Stimulated activated CD8-positive, alpha-beta memory T cell treated with anti-CD3 and anti-CD28 coated beads, Interleukin-7, amount 100 ng/mL, for 4 hours (primary cell): ENCODE data around the gene CERKL.

ENCODE experiments used
- DNase-seq, 2 donors: peaks; one replicate each; pipeline ENCODE4 v3.0.0-alpha.2; 2020; ENCODE audit warnings: low read depth in 2 of 2

CERKL gene

DNA sequence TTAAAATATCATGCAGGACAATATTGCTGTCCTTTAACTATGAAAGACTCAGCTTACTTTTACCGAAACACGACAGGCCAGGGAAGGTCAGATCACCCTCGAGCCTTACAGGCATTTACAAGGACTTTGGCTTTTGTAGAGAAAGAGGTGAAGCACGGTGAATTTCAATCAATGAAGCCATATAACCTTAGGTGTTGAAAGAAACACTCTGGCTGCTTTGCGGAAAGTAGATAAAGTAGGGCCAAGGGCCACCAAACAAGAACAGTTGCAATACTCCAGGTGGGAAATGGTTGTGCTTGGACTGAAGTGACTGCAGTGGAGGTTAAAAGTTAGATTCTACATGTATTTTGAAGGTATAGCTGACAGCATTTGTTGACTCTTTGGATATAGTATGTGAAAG lies 80.5 kb downstream of the CERKL start:
- DNase-seq: no peak

DNA sequence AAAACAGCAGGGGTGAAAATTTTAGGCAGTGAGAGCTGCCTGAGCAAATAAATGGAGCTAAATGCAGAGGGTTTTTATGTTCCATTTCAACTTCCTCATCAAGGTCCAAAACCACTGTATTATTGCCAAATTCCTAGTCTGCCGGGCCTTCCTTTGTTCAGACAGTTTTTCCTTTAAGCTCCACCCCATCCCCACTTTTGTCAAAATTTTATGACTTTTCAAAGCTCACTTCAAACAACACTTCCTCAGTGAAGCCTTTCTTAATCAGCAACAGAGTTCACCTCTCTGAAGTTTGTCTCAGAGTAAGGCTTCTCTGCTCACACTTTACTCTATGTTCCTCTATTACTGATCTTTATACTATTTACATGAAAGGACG lies 81.3 kb downstream of the CERKL start:
- DNase-seq: no peak

DNA sequence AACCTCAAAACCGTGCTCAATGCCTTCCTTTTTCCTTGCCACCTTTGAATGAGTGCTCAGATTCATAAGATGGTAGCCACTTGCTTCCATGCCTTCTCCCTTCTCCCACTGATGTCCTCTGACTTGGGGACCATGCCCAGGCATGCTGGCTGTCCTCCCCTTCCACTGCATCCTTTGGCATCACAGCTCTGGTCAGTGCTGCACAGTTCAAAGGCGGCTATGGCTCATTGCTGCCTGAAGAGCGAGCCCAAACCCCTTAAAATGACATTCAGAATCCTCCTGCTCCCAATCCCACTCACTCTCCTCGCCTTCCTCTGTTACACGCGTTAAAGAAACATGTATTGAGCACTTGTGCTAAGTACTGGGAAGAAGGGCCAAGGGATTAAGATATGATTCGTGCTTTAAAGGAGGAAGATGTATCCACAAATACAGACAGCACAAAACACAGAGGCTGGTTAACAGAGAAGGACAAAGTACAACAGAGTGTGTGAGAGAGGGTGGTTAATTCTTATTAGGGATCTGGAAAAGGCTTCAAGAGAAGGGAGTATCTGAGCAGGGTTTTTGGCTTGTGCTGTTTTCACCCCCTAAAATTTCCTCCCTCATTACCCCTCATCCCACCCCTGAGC lies 81.8 kb downstream of the CERKL start:
- no peak for DNase-seq

- no peak for DNase-seq
Observed at GRCh38 chr2:181574321-181574720, 82.6 kb downstream of the CERKL start.

GRCh38 chr2:181573140-181573736 lies 83.7 kb downstream of the CERKL start:
- DNase-seq: no peak

DNA sequence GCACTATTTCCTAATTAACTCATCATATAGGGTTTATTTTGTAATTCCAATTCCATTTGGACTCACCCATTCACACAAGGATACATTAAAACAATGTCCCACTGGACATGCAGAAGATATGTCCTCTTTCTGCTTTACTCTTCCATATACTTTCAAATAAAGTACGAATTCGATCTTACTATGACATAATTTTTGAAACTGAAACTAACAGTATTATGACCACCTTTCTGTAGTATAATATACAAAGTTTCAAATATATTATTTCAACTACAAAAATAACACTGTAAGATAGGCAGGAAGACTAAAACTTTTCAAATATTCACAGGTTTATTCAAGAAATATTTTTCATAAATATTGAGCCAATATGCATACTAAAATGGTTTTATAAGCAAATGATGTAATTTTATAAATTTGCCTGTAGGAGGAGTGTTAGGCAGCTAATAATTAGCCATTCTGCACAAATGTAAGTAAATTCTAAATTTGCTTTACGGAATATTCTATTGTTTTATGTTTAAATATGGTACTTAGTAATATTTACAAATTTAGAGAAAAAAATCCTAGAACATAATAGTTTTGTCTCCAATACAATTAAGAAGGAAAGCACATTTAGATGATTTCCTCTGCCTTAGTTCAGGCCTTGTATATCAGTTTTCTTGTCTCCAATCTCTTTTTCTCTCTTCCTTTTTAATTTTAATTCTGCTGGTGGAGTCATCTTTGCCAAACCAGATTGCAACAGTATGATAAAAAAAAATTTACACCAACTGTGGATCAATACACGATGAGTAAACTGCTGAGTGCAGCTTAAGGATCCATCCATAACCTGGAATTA lies 85.9 kb downstream of the CERKL start:
- no peak for DNase-seq

DNA sequence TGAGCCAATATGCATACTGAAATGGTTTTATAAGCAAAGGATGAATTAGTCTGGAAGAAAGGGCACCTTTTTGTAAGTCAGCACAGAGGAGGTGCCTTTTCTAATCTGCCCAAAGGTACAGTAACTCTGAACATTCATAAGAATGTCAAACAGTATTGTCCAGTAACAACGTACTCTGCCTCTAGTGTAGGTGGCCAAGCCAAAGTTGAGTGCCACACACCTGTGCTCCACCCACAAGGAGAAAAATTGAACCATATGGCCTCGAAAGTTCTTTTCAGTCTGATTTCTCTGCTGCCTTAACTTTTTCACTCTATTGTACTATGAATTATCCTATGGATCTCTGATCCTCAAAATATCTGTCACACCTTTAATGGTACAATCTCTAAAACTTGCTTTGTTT lies 86.8 kb downstream of the CERKL start:
- DNase-seq: no peak

GRCh38 chr2:181566334-181567032 lies 90.4 kb downstream of the CERKL start:
- no peak for DNase-seq

DNA sequence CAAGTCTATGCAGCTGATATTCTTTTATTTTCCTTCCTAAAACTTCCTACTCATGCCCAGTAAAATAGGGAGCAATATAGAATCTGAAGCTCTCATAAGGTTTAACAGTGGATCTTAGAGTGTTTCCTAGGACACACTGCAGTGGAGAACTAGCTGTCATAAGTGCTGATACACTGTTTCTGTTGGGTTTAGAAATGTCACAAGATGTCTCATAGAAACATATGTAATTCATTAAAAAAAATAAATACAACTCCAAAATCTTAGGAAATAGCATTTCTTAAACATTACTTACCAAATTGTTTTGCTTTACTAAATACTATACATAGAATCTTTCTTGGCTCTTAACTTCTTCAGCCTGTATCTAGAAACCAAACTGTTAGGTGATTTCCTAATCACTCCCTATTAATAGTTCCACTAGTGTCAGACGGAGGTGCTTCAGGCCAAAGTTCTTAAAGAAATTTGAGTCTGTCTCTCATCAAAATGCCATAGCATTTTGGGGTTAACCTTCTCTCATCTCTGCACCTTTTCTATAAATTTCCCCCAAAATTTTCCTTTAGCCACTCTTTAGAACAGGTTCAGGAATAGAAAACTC lies 93.7 kb downstream of the CERKL start:
- no peak for DNase-seq

DNA sequence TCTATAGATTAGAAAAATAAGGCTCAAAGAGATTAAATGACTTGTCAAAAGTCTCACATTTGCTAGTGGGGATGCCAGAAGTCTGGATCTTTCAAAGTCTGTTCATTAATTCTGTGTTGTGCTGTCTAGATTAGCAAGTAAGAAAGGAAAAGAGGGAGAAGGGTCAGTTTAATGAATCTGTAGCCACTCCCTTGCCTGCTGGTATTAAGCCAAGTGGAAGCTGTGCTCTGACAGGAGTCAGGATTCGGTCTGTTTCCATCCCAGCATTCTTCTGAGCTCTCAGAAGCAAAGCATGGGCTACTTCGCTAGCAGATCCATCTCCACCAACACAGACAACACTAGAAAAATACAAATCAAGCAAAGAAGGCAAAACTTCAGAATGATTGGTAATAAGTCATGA lies 98.5 kb downstream of the CERKL start:
- no peak for DNase-seq

DNA sequence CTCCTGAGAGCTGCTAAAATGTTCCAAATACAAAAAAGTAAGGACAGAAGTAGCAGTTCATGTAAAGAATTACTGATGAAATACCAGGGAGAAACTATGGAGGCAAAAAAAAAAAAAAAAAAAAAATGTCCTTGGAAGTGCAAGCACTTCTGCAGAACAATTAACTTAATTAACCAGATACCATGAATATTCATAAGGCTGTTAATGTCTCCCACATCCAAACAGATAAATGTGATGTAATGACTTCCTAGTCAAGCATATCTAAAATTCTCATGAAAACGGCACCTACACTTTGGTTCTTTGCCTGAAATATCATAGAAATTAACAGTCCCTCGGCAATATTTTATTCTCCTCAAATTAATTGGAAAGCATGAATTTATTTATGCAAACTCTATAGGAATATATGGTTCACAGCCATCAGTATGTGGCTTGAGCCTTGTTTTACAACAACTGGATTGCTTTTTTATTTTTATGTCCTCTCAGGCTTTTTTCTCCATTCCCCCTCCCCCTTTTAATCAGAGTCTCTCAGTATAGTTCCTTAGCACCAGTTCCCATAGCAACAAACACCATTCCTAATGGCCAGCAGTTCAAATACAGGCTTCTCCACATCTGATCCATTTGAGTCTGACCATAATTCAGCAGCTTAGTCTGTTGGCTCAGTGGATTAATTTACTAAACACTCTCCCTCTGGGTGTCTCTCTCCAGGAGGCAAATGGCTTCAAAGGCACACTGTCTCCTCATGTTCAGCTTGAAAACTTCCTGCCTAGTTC lies 102.7 kb downstream of the CERKL start:
- DNase-seq: no peak

DNA sequence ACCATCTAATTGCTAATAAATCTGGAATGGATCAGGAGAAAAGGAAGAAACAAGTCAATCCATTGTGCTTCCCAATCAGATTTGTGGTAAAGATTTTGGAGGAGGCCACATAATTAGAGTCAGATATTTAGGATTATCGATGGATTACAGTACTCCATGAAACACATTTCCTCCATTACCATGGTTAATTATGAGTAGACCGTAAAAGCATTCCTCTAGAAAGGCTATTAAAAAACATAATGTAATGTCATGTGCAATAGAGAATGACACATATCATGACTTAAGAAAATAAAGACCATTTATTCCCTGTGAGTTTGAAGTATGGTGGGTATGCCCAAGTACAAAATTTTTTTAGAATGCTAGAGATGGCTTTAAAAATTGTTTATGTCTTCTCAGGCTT lies 103.7 kb downstream of the CERKL start:
- DNase-seq: no peak

DNA sequence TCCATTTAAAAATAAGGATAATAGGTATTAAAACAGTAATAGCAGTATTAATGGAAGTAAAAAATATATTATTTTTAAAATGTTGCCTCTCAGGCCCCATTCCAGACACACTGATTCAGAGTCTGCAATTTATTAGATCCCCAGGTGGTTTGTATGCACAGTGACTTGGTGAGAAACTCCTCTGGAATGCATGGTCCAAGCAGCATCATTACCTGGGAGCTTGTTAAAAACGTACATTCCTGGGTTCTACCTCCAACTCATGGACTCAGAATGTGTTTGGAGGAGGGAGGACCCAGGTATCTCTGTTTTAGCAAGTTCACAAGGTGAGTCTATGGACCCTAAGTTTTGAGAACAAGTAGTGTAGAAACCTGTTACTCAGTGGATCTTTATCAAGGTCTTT lies 104.1 kb downstream of the CERKL start:
- DNase-seq: no peak

- no peak for DNase-seq
Observed at GRCh38 chr2:181546086-181546485, 110.8 kb downstream of the CERKL start.

DNA sequence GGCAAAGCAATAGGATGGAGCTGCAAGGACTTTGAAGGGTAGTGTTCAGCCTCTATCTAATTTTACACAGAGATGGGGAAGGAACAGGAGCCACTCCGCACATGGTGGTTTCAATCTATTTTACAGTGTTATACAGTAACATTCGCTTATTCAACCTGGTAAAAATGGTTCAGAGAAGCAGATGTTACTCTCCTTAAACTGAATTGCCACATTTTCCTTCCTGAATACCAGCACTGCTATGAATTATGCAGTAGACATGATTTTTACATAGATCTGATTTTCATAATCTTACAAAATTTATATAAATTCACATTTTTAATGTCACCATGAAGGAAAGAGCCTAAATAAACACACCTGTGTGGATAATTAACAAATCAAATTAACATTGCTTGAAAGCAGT lies 114.7 kb downstream of the CERKL start:
- no peak for DNase-seq

- DNase-seq: no peak
Observed at GRCh38 chr2:181540421-181540820, 116.5 kb downstream of the CERKL start.

DNA sequence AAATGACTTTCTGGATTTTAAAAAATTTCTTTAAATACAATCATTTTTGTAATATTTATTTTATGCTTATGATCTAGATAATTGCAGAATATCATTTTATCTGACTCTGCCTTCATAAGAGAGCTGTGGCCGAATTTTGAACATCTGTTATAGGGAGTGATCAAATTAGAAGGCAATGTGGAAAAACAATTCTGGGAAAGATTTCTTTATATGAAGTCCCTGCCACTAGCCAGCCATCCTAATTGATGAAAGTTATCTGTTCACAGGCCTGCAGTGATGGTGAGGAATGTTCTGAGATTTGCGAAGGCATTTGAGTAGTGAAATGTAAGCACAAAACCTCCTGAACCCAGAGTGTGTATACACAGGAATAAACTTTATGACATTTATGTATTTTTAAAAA lies 120.2 kb downstream of the CERKL start:
- DNase-seq: no peak

- DNase-seq: no peak
Observed at GRCh38 chr2:181528441-181528840, 128.5 kb downstream of the CERKL start.

DNA sequence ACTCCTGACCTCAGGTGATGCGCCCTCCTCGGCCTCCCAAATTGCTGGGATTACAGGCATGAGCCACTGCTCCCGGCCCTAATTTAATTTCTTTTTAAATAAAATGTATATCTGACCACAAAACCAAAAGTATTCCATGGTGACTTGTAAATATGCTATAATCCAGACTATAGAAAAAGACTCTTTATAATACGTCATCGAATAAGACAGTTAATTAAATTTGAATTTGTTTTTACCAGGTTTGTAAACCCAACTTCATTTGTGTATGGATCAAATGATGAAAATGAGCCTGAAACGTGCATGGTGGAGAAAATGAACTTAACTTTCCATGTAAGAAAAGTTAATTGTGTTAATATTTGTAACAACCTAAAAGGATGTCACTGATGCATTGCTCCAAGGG lies 129.8 kb downstream of the CERKL start:
- no peak for DNase-seq

DNA sequence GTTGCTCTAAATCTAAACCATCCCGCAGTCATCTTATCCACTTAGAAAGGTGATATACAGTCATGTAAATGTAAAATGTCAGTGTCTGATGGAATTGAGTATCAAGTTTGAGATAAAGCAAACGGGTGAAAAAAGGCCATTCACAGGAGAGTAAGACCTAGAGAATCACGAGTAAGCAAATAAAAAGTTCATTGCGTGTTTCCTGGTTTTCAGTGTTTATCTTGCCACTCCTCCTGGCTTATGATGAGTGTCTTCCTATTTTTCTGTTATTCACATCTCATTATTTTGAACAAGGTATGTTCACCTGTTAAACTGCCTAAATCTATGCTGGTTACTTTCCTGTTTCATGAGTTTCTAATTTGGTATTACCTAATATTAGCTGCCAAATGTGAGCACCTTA lies 130.9 kb downstream of the CERKL start:
- no peak for DNase-seq

- no peak for DNase-seq
Observed at GRCh38 chr2:181523756-181524155, 133.1 kb downstream of the CERKL start.
